ENCODE data around the gene TRAPPC2L.

DNA sequence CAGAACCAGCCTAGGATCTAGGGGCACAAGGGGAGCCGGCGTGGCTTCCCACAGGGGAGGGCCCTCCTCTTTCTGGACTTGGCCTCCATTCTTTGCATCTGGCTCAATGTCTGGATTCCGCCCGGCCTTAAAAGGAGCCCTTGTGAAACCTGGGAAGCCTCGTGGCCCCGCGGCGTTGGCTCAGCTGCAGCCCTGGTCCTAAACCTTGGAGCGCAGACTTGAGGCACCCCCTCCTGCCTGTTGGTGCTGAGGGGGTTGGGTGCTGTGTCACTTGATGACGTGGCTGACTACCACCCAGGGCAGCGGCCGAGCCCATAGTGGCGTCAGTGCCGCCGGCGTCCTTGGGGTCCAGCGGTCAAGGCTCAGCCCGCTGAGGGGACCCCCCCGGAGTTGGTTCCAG lies 4.4 kb downstream of the TRAPPC2L start:
- TF ChIP-seq CREB1 (IDR thresholded peaks at IDR 0.05; ENCODE audit: low read depth): no peak
- TF ChIP-seq, protein P1, sequence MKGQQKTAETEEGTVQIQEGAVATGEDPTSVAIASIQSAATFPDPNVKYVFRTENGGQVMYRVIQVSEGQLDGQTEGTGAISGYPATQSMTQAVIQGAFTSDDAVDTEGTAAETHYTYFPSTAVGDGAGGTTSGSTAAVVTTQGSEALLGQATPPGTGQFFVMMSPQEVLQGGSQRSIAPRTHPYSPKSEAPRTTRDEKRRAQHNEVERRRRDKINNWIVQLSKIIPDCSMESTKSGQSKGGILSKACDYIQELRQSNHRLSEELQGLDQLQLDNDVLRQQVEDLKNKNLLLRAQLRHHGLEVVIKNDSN (IDR thresholded peaks at IDR 0.05): no peak
